Gastroesophageal sphincter (tissue), 3 donors: ENCODE measurements around the gene RGSL1.

ENCODE experiments used
- EP300 ChIP-seq: sonication (generic); formaldehyde crosslinking; IDR thresholded peaks from one replicate; pipeline ENCODE4 v1.6.1; 2017; ENCODE audit warnings: antibody characterized with exemption, mild to moderate bottlenecking
- POLR2A ChIP-seq, 2 donors: fragments of 450-650 bp; IDR thresholded peaks; one replicate each; pipeline ENCODE4 v1.6.1; 2017; ENCODE audit warnings: antibody characterized with exemption in 2 of 2, mild to moderate bottlenecking in 2 of 2, moderate library complexity in 1 of 2
- POLR2AphosphoS5 ChIP-seq: sonication (generic); formaldehyde crosslinking; IDR thresholded peaks from one replicate; pipeline ENCODE4 v1.6.1; 2017; ENCODE audit warnings: antibody characterized with exemption
- TF ChIP-seq, protein P1 (sequence below), 4 experiments: fragments of 200-600 bp in 2 of 4; fragments of 450-650 bp in 2 of 4; sonication (generic) in 1 of 4; IDR thresholded peaks; one replicate each; pipeline ENCODE4 v1.5.1; 2017 to 2019; ENCODE audit warnings: antibody characterized with exemption in 4 of 4, mild to moderate bottlenecking in 2 of 4, moderate library complexity in 2 of 4

DNA sequence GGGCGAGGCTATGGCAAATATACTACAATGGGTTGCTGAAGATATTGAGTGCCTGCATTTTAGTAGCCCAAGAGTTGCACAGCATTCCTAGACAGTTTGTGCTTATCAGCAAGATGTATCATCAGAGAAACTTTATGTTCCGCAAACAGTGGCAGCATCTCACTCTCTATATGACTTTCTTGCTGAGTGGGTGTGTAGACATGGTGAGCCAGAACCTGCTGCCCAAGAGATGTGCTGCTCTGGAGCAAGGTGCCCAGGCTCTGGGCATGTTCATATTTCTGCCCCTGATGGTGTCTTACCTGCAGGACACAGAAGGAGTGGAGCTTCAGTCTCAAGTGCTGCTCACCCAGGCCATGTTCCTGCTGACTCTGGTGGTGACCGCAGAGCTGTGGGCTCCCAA is 8.2 kb upstream of the RGSL1 start:
- TF ChIP-seq, protein P1, sequence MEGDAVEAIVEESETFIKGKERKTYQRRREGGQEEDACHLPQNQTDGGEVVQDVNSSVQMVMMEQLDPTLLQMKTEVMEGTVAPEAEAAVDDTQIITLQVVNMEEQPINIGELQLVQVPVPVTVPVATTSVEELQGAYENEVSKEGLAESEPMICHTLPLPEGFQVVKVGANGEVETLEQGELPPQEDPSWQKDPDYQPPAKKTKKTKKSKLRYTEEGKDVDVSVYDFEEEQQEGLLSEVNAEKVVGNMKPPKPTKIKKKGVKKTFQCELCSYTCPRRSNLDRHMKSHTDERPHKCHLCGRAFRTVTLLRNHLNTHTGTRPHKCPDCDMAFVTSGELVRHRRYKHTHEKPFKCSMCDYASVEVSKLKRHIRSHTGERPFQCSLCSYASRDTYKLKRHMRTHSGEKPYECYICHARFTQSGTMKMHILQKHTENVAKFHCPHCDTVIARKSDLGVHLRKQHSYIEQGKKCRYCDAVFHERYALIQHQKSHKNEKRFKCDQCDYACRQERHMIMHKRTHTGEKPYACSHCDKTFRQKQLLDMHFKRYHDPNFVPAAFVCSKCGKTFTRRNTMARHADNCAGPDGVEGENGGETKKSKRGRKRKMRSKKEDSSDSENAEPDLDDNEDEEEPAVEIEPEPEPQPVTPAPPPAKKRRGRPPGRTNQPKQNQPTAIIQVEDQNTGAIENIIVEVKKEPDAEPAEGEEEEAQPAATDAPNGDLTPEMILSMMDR (IDR thresholded peaks at IDR 0.05): no peak
- TF ChIP-seq EP300 (no peak), POLR2AphosphoS5 (no peak), POLR2A (IDR thresholded peaks at IDR 0.05) (no peak)
